SK-N-SH treated with all-trans-retinoic acid at 6 μM for 48 hours (cell line): ENCODE measurements around the gene TOX2.
A peak's percentile ranks its signal among the peaks of the same experiment; 100 is the strongest.

Experiments
- ATAC-seq: fragments of 200-7000 bp; cut with Tn5 transposase; 3 replicates; pipeline ENCODE4 v1.9.1; 2020; ENCODE audit warnings: mild to moderate bottlenecking, moderate library complexity
- CSDC2 ChIP-seq: fragments of 250-450 bp; sonication (Bioruptor Pico); IDR thresholded peaks from 2 replicates; pipeline ENCODE4 v1.5.0; 2020; ENCODE audit warnings: mild to moderate bottlenecking, moderate library complexity
- ESRRG ChIP-seq: fragments of 250-450 bp; sonication (Bioruptor Pico); IDR thresholded peaks from 2 replicates; pipeline ENCODE4 v1.6.1; 2021; ENCODE audit warnings: mild to moderate bottlenecking
- ISL1 ChIP-seq: fragments of 250-450 bp; sonication (Bioruptor Pico); IDR thresholded peaks from 2 replicates; pipeline ENCODE4 v2.1.2; 2022; ENCODE audit warnings: mild to moderate bottlenecking, moderate library complexity
- OSR1 ChIP-seq: fragments of 250-450 bp; sonication (Bioruptor Pico); IDR thresholded peaks from 2 replicates; pipeline ENCODE4 v1.8.0; 2022; ENCODE audit warnings: moderate library complexity, mild to moderate bottlenecking, inconsistent platforms
- PPARA ChIP-seq: fragments of 250-450 bp; sonication (Bioruptor Pico); IDR thresholded peaks from 2 replicates; pipeline ENCODE4 v1.5.0; 2020; ENCODE audit warnings: mild to moderate bottlenecking, borderline replicate concordance
- RARB ChIP-seq: fragments of 250-450 bp; sonication (Bioruptor Pico); IDR thresholded peaks from 2 replicates; pipeline ENCODE4 v1.8.0; 2021; ENCODE audit warnings: mild to moderate bottlenecking, moderate library complexity
- SNAI2 ChIP-seq: fragments of 250-450 bp; sonication (Bioruptor Pico); IDR thresholded peaks from 2 replicates; pipeline ENCODE4 v1.5.0; 2020; ENCODE audit warnings: mild to moderate bottlenecking, moderate library complexity
- TCF4 ChIP-seq: fragments of 250-450 bp; sonication (Bioruptor Pico); IDR thresholded peaks from 2 replicates; pipeline ENCODE4 v1.8.0; 2021; ENCODE audit warnings: mild to moderate bottlenecking, moderate library complexity, borderline replicate concordance
- TOX ChIP-seq: fragments of 250-450 bp; sonication (Bioruptor Pico); IDR thresholded peaks from 2 replicates; pipeline ENCODE4 v1.8.0; 2021; ENCODE audit warnings: mild to moderate bottlenecking, moderate library complexity, borderline replicate concordance
- ZC3H10 ChIP-seq: fragments of 250-450 bp; sonication (Bioruptor Pico); IDR thresholded peaks from 2 replicates; pipeline ENCODE4 v1.5.1; 2021; ENCODE audit warnings: mild to moderate bottlenecking, moderate library complexity
- ZFP3 ChIP-seq: fragments of 250-450 bp; sonication (Bioruptor Pico); IDR thresholded peaks from 2 replicates; pipeline ENCODE4 v1.5.0; 2020; ENCODE audit warnings: mild to moderate bottlenecking, moderate library complexity
- ZFP30 ChIP-seq: fragments of 450-650 bp; formaldehyde crosslinking; IDR thresholded peaks from 2 replicates; pipeline ENCODE4 v1.5.0; 2022; ENCODE audit warnings: mild to moderate bottlenecking, moderate library complexity
- ZNF70 ChIP-seq: fragments of 450-650 bp; formaldehyde crosslinking; IDR thresholded peaks from 2 replicates; pipeline ENCODE4 v1.5.0; 2020; ENCODE audit warnings: mild to moderate bottlenecking, moderate library complexity
- ZNF8 ChIP-seq: fragments of 450-650 bp; formaldehyde crosslinking; IDR thresholded peaks from 2 replicates; pipeline ENCODE4 v1.5.0; 2020; ENCODE audit warnings: mild to moderate bottlenecking, moderate library complexity
- TF ChIP-seq, protein P1 (sequence below): fragments of 250-450 bp; sonication (Bioruptor Pico); IDR thresholded peaks from 2 replicates; pipeline ENCODE4 v1.5.0; 2020; ENCODE audit warnings: mild to moderate bottlenecking, moderate library complexity
- TF ChIP-seq, protein P2 (sequence below): fragments of 250-450 bp; sonication (Bioruptor Pico); IDR thresholded peaks from 2 replicates; pipeline ENCODE4 v1.8.0; 2021; ENCODE audit warnings: low read depth, mild to moderate bottlenecking, moderate library complexity, borderline replicate concordance
- TF ChIP-seq, protein P3 (sequence below): fragments of 250-450 bp; sonication (Bioruptor Pico); IDR thresholded peaks from 2 replicates; pipeline ENCODE4 v1.5.1; 2020; ENCODE audit warnings: low read depth, mild to moderate bottlenecking, moderate library complexity

The TOX2 gene

DNA sequence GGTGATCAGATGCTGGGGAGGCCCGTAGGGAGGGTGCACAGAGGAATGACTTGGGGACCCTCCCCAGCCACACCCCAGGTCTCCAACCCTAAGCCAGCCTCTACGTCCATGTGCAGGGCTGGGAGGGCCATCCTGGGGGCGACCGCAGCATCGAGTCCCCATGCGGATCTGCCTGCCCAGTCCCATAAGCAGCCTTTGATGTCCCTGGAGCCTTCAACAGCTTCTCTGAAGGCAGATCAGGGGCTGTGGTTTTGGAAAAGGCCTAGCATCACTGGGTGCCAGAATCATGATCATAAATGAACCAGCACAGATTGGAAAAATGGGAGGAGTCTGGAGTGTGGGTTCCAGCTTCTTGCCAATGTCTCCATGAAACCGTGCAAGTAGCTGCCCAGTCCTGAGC, 22.9 kb downstream of the TOX2 start:
- ATAC-seq: no peak
- no peak for TF ChIP-seq ZNF8 (CRISPR knock-in tag)
- TF ChIP-seq ZFP30: no peak
- no peak for TF ChIP-seq CSDC2 (CRISPR knock-in tag)
- TF ChIP-seq, protein P1, sequence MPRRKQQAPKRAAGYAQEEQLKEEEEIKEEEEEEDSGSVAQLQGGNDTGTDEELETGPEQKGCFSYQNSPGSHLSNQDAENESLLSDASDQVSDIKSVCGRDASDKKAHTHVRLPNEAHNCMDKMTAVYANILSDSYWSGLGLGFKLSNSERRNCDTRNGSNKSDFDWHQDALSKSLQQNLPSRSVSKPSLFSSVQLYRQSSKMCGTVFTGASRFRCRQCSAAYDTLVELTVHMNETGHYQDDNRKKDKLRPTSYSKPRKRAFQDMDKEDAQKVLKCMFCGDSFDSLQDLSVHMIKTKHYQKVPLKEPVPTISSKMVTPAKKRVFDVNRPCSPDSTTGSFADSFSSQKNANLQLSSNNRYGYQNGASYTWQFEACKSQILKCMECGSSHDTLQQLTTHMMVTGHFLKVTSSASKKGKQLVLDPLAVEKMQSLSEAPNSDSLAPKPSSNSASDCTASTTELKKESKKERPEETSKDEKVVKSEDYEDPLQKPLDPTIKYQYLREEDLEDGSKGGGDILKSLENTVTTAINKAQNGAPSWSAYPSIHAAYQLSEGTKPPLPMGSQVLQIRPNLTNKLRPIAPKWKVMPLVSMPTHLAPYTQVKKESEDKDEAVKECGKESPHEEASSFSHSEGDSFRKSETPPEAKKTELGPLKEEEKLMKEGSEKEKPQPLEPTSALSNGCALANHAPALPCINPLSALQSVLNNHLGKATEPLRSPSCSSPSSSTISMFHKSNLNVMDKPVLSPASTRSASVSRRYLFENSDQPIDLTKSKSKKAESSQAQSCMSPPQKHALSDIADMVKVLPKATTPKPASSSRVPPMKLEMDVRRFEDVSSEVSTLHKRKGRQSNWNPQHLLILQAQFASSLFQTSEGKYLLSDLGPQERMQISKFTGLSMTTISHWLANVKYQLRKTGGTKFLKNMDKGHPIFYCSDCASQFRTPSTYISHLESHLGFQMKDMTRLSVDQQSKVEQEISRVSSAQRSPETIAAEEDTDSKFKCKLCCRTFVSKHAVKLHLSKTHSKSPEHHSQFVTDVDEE (CRISPR knock-in tag): no peak

DNA sequence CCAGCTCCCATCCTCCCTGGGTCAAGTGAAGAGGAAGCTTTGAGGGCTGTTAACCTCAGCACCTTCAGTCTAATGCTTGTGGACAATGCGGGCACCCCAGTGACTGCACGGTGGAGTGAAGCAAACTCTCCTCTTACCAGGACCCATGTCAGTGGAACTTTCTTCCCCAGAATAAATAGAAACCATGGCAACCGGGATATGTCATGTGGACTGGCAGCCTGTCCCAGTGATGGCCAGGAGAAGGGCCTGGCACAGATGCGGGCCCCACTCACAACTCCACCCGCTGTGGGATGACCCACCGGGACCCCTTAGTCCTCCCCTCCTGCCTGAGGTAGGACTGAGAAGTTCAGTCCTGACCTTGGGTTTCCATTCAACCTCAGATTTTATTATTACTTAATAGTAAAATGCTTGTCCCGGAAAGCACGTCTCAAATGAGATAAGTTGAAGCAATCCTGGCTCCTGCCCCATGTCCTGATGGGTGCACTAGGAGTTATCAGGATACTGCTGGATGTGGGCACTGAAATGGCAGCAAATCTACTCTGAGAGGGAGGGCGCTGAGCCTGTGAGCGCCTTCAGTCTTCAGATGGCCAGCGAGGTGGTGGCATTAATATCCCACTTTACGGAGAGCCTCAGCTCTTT, 23.5 kb downstream of the TOX2 start:
- no peak for ATAC-seq
- TF ChIP-seq, protein P2, sequence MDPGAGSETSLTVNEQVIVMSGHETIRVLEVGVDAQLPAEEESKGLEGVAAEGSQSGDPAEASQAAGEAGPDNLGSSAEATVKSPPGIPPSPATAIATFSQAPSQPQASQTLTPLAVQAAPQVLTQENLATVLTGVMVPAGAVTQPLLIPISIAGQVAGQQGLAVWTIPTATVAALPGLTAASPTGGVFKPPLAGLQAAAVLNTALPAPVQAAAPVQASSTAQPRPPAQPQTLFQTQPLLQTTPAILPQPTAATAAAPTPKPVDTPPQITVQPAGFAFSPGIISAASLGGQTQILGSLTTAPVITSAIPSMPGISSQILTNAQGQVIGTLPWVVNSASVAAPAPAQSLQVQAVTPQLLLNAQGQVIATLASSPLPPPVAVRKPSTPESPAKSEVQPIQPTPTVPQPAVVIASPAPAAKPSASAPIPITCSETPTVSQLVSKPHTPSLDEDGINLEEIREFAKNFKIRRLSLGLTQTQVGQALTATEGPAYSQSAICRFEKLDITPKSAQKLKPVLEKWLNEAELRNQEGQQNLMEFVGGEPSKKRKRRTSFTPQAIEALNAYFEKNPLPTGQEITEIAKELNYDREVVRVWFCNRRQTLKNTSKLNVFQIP (CRISPR knock-in tag): no peak
- TF ChIP-seq ESRRG (CRISPR knock-in tag): no peak
- no peak for TF ChIP-seq ZFP3 (CRISPR knock-in tag)

DNA sequence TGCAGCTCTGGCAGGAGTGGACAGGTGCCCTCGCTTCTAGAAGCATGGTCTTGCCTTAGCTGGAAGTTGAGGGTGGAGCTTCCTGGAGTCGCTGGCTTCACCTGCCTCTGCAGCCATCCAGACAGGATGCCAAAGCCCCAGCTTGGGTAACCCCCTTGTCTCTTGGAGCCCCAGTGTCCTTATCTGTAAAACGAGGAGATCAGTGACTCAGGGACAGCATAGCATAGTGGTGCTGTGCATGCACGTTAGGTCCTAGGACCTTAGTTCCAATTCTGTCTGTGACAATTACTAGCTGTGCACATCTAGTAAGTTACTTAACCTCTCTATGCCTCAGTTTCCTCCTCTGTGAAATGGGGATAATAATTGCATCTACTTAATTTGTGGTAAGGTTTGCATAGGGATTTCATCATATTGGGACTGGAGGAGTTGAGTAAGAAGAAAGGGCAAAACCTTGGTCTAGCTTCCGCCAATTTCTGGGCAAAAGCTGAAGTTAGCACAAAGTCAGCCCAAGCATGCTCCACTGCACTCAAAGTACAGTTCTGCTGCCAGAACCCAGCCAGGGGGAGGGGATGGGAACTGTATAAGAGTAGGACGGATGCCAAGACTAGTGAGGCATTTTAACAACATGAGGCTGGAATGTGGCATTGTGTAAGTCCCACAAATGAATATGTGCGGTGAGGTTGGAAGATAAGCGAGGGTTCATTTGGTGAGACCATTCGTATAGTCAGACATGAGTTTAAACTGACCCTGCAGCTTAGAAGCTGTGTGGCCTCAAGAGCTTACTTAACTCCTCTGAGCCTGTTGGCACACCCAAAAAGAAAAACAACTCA, 24.5 kb downstream of the TOX2 start:
- ATAC-seq: peak; percentile 81
- TF ChIP-seq TOX (CRISPR knock-in tag): no peak
- TF ChIP-seq ISL1: peak; percentile 74
- TF ChIP-seq, all 23 proteins: peak for 1

DNA sequence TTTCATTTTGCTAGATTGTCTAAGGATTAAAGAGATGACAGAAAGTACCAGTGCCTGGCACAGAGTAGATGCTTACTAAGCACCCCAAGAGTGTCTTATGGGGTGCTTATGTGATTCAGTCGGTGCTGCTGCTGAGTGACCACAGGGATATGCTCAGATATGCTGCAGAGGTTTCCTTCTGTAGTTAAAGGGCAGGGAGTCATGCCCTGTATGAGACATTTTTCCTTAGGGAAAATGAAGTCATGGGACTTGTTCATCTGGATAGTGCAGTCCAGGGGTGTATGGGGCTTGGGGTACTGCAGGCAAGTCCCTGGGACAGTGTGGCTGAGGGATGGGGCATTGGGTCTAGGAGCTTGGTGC, 25.1 kb downstream of the TOX2 start:
- ATAC-seq: peak; percentile 11
- TF ChIP-seq ZNF8 (CRISPR knock-in tag): no peak
- TF ChIP-seq TCF4: no peak
- no peak for TF ChIP-seq ZC3H10 (CRISPR knock-in tag)
- TF ChIP-seq, protein P3, sequence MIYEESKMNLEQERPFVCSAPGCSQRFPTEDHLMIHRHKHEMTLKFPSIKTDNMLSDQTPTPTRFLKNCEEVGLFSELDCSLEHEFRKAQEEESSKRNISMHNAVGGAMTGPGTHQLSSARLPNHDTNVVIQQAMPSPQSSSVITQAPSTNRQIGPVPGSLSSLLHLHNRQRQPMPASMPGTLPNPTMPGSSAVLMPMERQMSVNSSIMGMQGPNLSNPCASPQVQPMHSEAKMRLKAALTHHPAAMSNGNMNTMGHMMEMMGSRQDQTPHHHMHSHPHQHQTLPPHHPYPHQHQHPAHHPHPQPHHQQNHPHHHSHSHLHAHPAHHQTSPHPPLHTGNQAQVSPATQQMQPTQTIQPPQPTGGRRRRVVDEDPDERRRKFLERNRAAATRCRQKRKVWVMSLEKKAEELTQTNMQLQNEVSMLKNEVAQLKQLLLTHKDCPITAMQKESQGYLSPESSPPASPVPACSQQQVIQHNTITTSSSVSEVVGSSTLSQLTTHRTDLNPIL: no peak
- TF ChIP-seq, protein P2 (CRISPR knock-in tag): no peak
- TF ChIP-seq, protein P1 (CRISPR knock-in tag): no peak
- TF ChIP-seq TOX (CRISPR knock-in tag): no peak
- TF ChIP-seq ZFP3 (CRISPR knock-in tag): no peak
- TF ChIP-seq CSDC2 (CRISPR knock-in tag): no peak
- TF ChIP-seq OSR1: no peak
- TF ChIP-seq ZNF70: no peak
- TF ChIP-seq PPARA (CRISPR knock-in tag): no peak
- no peak for TF ChIP-seq ZFP30
- no peak for TF ChIP-seq ISL1
- TF ChIP-seq RARB (CRISPR knock-in tag): no peak
- no peak for TF ChIP-seq SNAI2 (CRISPR knock-in tag)
- TF ChIP-seq, all 23 proteins: peak for 0
